Glomerular endothelial cell (primary cell): ENCODE measurements around the gene PLCB3. TPM values are rescaled to one million over a fixed set of nuclear protein-coding genes. Genes with fewer than 3 reads are reported as not detected.

ENCODE experiments used
- DNase-seq: peaks from one replicate; pipeline ENCODE4 v3.0.0-alpha.2; 2011; ENCODE audit warnings: low read depth, low spot score; ENCODE audit errors: extremely low read depth
- total RNA-seq: library from RNA; depleted of rRNA; stranded (reverse); fragments of >200 nt; gene quantifications from 2 replicates; pipeline ENCODE4 v1.2.3, GENCODE V29; 2015

The PLCB3 gene
- total RNA-seq, 1 donor from 2014 or later = 62.2 TPM

DNA sequence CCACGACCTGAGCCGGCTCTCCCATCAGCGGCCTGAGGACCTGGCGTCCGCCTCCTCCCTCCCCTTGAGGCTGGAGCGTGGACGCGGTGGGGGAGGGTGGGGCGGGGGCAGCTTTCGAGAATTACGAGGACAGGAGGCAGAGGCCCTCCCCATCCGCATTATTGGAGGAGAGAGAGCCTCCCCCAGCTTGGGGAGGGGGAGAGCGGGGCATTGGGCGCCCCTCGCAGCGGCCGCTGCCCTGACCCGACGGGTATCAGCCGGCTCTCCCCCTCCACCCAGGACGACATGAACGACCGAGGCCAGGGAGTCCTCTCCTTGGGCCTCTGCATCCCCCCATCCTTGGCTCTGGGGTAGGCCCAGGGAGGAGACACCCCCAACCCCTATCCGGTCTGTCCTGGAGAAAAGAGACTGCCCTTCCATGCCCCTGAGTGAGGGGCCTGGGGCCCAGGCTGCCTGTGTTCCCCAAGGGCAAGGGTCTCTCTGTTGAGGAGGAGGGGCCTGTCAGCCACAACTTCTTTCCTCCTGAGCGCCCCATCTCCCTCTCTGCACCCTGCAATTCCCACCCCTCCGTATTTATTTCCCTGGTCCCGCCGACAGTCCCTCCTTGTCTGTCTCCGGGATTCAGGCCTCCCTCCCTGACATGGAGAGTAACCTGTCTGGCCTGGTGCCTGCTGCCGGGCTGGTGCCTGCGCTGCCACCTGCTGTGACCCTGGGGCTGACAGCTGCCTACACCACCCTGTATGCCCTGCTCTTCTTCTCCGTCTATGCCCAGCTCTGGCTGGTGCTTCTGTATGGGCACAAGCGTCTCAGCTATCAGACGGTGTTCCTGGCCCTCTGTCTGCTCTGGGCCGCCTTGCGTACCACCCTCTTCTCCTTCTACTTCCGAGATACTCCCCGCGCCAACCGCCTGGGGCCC is 34.8 kb downstream of the PLCB3 start:
- no peak for DNase-seq

DNA sequence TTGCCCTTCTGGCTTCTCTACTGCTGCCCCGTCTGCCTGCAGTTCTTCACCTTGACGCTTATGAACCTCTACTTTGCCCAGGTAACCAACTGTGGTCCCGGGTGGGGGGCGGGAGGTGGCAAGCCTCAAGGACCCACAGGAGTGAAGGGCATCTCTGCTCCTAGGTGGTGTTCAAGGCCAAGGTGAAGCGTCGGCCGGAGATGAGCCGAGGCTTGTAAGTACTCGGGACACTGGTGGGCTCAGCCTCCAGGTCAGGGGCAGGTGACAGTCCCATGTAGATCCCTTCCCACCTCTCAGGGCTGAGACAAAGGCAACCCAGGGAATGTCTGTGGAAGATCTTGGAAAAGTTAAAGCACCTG is 35.5 kb downstream of the PLCB3 start:
- DNase-seq = no peak

DNA sequence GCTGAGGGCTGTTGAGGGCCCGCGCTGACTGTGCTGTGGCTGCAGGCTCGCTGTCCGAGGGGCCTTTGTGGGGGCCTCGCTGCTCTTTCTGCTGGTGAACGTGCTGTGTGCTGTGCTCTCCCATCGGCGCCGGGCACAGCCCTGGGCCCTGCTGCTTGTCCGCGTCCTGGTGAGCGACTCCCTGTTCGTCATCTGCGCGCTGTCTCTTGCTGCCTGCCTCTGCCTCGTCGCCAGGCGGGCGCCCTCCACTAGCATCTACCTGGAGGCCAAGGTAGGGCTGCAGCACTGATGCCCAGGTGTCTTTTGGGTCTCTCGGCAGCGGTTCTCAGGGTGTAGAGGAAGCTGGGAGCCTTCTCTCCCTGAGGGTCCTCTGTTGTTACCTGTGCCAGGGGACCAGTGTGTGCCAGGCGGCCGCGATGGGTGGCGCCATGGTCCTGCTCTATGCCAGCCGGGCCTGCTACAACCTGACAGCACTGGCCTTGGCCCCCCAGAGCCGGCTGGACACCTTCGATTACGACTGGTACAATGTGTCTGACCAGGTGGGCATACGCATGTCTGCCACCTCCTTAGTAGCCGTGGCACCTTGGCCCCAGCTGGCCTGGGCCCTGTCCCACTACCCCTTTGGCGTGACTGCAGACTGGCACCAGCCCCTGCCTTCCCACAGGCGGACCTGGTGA is 36.5 kb downstream of the PLCB3 start:
- no peak for DNase-seq

DNA sequence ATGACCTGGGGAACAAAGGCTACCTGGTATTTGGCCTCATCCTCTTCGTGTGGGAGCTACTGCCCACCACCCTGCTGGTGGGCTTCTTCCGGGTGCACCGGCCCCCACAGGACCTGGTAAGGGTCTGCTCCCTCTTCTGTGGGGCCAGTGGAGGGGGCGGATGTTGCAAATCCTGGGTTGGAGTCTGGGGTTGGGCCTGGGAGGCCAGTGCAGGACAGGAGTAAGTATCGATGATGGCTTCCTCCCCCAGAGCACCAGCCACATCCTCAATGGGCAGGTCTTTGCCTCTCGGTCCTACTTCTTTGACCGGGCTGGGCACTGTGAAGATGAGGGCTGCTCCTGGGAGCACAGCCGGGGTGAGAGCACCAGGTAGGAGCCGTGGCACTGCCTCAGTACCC is 37.0 kb downstream of the PLCB3 start:
- no peak for DNase-seq

DNA sequence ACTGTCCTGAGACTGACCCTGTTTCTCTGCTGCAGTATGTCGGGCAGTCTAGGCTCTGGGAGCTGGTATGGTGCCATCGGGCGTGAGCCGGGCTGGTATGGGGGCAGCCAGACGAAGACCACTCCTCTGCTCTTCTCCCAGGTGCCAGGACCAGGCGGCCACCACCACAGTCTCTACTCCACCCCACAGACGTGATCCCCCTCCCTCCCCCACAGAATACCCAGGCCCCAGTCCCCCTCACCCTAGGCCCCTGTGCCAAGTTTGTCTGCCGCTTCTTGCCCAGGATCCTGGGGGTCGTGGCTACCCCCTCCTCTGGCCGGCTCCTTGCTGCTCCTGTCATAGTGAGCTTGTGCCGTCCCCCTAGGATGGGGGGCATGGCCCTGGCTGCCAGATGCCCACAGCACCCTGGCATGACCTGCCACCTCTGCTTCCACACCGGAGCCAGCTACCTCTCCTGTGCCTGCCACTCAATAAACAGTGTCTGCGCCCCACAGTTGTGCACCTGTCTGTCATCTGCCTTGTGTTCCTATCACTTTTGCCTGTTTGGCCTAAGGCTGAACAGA is 37.8 kb downstream of the PLCB3 start:
- no peak for DNase-seq

DNA sequence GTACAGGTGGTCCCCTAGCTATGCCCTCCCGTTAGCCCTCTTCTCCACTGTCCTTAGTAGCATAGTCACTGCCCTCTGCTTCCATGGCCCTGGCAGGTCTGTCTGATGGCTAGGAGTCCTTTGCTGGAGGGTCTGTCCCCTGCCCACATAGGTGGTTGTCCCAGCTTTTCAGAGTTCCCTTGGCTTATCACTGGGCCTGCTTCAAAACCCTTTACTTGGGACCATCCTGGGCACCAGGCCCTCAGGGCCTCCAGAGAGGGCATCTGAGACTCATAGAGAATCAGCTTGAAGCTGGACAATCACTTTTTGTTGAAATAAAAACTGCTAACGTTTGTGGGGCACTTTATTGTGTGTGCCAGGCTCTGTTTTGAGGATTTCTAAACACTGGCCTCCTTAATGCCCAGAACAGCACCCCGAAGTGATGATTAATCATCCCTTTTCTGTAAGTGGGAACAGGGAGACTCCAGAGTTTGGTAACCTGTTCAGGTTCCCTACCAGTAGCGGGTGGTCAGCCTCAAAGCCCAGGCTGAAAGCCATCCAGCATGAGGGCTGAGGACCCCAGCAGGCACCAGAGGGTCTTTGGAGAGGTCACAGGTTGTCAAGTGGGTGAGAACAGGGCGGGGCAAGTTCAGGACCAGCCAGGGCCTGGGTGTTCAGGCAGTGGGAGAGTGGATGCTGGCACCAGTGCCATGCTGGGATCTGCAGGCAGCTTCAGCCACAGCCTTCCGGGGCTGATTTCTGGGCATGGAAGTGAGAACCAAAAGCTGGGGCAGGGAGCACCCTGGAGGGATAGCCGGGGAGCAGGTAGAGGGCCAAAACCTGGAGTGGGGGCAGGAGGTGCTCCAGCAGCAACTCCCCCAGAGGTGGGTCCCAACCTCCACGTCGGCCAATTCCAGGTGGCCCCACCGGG is 39.3 kb downstream of the PLCB3 start:
- no peak for DNase-seq

DNA sequence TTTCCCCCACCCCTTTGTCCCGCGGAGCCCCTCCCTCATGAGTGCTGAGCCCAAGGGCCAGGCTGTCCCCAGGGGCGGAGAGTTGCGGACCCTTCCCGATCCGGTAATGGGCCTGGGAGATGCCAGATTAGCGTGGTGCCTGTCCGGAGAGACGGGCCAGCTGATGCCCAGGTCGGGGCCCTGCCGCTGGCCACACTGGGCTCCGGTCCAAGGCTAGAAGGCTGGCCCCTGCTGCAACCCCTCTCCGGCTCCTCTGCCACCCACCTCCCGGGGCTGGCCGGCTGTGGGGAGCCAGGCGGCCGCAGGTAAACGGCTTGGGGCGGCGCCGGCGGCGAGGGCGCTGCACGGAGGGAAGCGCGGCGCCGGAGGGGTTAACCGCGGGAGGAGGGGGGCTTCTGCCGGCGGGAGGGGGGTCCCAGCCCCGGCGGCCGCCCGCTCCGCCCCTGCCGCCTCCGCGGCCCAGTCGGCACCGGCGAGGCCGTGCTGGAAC is 40.0 kb downstream of the PLCB3 start, which contains the start of gene KCNK4:
KCNK4 (plus strand) TSS at position 41 of the 490 bp plus-strand sequence. CDS start 1,717 bp downstream, outside the sequence.
- no peak for DNase-seq

DNA sequence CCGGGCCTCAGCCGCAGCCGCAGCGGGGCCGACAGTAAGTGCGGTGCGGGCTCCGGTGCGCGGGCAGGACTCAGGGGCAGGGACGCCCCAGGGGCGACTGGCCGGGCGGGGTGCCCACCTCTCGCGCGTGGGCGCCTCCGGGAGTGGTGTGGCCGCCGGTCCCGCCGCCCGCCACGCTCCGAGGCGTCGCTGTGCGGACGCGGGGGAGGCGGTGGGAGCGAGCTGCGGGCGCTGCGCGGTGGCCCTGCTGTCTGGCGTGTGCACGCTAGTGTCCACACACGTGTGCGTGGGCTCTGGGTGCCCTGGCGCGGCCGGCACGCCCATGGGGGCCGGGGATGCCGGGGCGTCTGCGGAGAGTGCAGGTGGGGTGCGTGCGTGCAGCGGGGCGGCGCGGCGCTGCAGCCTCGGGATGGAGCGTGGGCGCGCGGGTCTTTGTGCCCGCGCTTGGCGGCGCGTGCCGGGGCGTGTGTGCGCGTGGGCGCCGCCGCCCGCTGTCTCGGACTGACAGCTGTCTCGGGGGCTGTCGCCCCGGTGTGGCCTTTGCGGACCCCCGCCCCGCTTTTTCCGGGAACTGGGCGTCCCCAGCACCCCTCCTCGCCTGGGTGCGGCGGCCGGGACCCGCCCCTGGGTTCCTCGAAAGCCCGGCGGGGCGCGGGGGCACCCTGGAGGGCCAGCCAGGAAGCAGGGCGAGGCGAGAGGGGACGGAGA is 40.6 kb downstream of the PLCB3 start:
- no peak for DNase-seq

DNA sequence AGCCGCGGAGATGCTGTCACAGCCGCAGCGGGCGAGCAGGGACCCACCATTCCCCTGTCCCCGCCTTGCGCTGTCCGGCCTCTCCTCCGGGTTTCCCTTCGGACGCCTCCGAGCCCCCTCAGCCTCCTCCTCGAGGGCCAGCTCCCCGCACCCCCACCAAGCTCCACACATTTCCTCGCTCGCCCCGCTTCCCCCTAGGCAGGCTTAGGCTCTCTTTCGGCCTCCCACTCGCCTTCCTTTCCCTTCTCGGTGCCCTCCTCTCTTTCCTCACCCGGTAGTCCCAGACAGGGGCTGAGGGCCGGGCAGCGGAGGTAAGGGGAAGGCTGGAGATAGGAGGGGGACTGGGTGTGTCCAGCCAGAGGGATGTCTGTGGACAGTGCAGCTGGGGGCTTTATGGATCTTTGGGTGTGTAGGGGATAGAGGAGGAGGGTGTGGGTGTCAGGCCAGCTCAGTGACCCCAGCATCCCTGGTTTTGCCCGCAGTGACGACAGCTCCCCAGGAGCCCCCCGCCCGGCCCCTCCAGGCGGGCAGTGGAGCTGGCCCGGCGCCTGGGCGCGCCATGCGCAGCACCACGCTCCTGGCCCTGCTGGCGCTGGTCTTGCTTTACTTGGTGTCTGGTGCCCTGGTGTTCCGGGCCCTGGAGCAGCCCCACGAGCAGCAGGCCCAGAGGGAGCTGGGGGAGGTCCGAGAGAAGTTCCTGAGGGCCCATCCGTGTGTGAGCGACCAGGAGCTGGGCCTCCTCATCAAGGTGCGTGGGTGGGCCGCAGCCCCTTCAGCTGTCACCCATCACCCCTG is 41.3 kb downstream of the PLCB3 start:
- DNase-seq = no peak

DNA sequence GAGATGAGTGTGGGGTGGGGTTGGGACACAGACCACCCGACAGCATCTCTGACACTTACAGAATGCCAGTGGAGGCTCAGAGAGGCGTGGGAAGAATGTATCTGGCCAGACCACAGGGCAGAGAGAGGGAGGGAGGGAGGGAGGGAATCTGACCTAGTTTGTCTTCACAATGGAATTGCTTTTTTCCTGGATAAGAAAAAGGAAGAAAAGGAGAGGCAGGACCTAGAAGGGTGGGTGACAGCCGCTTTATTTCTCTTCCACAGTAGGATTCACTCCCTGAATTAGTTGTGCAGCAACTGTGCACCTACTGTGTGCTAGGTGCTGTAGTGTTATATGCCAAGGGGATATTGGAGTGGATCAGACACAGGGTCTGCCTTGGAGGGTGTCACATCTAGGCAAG is 43.4 kb downstream of the PLCB3 start:
- no peak for DNase-seq

DNA sequence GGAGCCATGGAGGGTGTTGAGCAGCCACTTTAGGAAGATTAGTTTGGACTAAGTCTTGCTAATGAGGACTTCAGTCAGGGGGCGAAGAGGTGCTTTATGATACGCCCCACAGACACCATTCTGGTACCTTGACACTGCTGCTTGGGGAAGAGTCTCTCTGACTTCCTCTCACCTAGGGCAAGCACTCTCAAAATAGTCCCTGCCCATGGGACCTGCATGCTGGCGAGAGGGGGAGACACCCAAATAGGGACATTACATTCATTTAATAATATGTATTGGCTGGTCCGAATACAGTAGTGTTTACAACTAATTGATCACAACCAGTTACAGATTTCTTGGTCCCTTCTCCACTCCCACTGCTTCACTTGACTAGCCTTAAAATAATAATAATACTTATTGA is 44.4 kb downstream of the PLCB3 start:
- no peak for DNase-seq

DNA sequence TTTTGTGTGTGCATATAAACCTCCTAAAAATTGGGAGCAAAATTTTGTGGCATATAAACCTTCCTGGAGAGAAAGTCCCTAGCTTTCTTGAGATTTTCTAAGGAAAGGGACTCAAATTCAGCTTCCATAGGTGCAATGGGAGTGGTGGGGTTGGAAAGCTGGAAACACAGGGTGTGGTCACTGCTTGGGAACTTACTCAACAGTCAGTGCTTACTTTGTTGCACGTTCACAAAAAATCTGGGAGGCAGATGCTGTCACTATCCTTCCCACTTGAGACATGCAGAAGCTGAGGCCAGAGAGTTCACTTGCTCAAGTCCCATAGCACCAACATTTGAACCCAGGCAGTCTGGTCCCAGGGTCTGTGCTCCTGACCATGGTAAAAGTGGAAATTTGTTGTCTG is 44.9 kb downstream of the PLCB3 start:
- DNase-seq = no peak

DNA sequence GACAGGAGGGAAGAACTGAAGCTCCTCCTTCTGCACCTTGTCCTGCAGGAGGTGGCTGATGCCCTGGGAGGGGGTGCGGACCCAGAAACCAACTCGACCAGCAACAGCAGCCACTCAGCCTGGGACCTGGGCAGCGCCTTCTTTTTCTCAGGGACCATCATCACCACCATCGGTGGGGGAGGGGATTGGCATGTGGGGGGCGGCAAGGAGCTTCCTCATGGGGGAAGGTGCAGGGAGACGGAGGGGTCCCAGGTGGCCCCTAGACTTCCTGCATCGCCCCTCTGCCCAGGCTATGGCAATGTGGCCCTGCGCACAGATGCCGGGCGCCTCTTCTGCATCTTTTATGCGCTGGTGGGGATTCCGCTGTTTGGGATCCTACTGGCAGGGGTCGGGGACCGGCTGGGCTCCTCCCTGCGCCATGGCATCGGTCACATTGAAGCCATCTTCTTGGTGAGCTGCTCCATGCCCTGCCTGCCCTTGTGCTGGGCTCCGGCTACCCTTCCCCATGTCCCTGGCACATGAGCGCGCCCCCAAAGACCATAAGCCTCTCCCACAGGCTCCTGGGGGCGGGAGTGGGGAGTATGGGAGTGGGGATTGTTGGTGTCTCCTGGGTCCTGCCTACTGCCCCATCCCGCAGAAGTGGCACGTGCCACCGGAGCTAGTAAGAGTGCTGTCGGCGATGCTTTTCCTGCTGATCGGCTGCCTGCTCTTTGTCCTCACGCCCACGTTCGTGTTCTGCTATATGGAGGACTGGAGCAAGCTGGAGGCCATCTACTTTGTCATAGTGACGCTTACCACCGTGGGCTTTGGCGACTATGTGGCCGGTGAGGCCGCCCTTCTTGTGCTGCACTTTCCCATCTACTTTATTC is 45.7 kb downstream of the PLCB3 start:
- no peak for DNase-seq

DNA sequence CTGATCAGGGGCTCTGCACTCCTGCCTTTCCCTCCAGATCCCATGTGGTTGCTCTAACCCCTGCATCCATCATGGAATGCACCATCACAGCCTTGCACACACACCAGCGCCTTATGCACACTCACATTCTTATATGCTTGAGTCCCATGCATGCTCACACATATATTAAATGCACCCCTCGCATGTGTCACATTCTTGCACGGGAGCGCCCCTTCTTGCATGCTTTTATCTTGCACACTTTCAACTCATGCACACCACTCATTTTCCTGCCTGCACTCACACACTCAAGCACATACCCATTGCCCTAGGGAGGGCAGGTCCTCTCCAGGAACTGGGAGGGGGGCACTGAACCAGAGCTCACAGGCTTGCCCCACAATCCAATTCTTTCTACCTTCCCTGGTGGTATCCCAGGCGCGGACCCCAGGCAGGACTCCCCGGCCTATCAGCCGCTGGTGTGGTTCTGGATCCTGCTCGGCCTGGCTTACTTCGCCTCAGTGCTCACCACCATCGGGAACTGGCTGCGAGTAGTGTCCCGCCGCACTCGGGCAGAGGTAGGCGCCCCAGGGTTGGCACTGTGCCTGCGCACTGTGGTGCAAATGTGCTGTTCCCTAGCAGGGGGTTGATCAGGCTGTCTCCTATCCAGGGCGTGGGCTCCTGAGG is 46.5 kb downstream of the PLCB3 start:
- DNase-seq = no peak

DNA sequence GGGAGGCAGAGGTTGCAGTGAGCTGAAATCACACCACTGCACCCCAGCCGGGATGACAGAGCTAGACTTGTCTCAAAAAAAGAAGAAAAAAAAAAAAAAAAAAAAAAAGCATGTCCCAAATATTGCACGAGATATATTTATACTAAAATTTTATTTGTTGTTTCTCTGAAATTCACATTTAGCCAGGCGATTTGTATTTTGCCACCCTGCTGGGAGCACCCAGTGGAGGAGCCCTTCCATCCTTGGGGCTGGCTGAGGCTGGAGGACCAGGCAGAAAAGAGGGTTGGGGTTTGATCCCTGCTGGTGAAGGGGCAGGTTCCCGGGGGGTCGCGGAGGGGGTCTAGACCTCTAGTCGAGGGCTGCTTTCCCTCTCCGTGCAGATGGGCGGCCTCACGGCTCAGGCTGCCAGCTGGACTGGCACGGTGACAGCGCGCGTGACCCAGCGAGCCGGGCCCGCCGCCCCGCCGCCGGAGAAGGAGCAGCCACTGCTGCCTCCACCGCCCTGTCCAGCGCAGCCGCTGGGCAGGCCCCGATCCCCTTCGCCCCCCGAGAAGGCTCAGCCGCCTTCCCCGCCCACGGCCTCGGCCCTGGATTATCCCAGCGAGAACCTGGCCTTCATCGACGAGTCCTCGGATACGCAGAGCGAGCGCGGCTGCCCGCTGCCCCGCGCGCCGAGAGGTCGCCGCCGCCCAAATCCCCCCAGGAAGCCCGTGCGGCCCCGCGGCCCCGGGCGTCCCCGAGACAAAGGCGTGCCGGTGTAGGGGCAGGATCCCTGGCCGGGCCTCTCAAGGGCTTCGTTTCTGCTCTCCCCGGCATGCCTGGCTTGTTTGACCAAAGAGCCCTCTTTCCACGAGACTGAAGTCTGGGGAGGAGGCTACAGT is 47.9 kb downstream of the PLCB3 start:
- DNase-seq = no peak

DNA sequence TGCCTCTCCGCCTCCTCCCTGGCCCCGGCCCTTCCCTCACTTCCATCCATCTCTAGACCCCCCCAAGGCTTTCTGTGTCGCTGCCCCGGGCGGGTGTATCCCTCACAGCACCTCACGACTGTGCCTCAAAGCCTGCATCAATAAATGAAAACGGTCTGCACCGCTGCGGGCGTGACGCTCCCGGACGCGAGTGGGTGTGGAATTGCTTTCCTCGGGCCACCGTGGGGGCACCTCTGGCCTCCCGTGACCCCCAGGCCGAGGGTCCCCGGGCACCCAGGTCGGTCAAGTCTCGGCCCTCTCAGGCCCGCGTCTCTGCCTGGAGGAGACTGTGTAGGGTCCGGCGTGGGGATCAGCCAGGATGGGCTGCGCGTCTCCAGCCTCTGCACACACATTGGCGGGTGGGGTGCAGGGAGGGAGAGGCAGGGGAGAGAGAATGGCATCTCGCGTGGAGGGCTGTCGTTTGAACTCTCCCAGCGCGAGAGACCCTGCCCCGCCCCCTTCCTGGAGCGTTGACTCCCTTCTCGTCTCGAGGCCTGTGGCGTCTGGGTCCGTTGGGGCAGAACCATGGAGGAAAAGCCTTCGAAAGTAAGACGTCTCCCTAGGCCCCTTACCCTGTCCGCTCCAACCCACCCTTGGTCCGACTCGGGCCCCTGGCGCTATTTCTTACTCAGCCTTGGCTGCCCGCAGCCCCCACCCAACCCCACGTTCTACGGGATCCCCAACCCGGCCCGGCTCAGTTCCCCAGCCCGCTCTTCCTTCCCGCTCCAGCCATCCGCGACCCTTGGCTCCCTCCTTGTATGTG is 48.7 kb downstream of the PLCB3 start, which contains the start of gene CATSPERZ:
CATSPERZ (plus strand) TSS at position 512 of the 802 bp plus-strand sequence; CDS start at position 565, 53 bp downstream.
- no peak for DNase-seq
